Right atrium auricular region (tissue), 2 donors: ENCODE measurements around the gene EFCAB12. TPM values are rescaled to one million over a fixed set of nuclear protein-coding genes. Genes with fewer than 3 reads are reported as not detected.

Source experiments
- DNase-seq: peaks from one replicate; pipeline ENCODE4 v3.0.0-alpha.2; 2019; ENCODE audit warnings: low spot score
- H3K27ac ChIP-seq, 2 donors: fragments of 200-600 bp; sonication (generic); 1 replicate in 1 of 2; 2 replicates in 1 of 2; pipeline ENCODE4 v1.5.1; 2016 to 2019
- H3K27me3 ChIP-seq, 2 donors: fragments of 200-600 bp; sonication (generic); one replicate each; pipeline versions ENCODE4 v1.5.1 to v1.6.0; 2017 to 2019
- H3K36me3 ChIP-seq: fragments of 200-600 bp; sonication (generic); one replicate; pipeline ENCODE4 v1.5.1; 2016
- H3K4me1 ChIP-seq, 2 donors: fragments of 200-600 bp; sonication (generic); one replicate each; pipeline versions ENCODE4 v1.5.1 to v1.6.0; 2017 to 2019
- H3K4me3 ChIP-seq, 2 donors: fragments of 200-600 bp; sonication (generic); 1 replicate in 1 of 2; 2 replicates in 1 of 2; pipeline ENCODE4 v1.5.1; 2017 to 2019; ENCODE audit warnings: mild to moderate bottlenecking in 1 of 2, moderate library complexity in 1 of 2
- H3K9me3 ChIP-seq, 2 donors: fragments of 200-600 bp; sonication (generic); one replicate each; pipeline ENCODE4 v1.5.1; 2019
- total RNA-seq, 2 donors: library from RNA; depleted of rRNA; stranded (reverse); fragments of >200 nt; gene quantifications; one replicate each; pipeline ENCODE4 v1.1.0, GENCODE V29; 2016
- TF ChIP-seq, protein P1 (sequence below), 2 donors: fragments of 200-600 bp; sonication (generic); IDR thresholded peaks; one replicate each; pipeline ENCODE4 v1.5.1; 2019; ENCODE audit warnings: antibody characterized with exemption in 2 of 2

Gene EFCAB12
- total RNA-seq, 2 donors from 2014 or later = 0.28 TPM; not detected in 1

DNA sequence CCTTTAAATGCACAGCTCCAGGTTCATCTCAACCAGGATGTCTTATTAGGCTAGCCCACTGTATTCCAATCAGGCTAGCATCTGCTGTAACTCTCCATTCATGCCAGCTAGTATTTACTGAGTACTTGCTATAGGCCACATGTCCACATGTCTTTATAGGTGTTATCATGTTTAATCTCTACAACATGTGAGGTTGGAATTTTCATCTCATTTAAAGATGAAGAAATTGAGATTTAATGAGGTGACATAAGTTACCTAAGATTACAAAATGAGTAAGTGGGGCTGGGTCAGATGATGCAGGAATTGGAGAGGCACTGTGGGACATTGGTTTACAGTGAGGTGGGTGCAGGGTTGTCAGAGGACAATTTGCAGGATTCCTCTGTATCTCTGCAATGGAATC lies 14.5 kb upstream of the EFCAB12 start:
- no peak for DNase-seq
- peaks cover 0 to 42% of the 10 kb centered on the region in 2 donors for H3K4me1 ChIP-seq
- H3K4me3 ChIP-seq = no peak overlapping the region
- TF ChIP-seq, protein P1, sequence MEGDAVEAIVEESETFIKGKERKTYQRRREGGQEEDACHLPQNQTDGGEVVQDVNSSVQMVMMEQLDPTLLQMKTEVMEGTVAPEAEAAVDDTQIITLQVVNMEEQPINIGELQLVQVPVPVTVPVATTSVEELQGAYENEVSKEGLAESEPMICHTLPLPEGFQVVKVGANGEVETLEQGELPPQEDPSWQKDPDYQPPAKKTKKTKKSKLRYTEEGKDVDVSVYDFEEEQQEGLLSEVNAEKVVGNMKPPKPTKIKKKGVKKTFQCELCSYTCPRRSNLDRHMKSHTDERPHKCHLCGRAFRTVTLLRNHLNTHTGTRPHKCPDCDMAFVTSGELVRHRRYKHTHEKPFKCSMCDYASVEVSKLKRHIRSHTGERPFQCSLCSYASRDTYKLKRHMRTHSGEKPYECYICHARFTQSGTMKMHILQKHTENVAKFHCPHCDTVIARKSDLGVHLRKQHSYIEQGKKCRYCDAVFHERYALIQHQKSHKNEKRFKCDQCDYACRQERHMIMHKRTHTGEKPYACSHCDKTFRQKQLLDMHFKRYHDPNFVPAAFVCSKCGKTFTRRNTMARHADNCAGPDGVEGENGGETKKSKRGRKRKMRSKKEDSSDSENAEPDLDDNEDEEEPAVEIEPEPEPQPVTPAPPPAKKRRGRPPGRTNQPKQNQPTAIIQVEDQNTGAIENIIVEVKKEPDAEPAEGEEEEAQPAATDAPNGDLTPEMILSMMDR (IDR thresholded peaks at IDR 0.05) = no peak
- no peaks in the 10 kb centered on the region for H3K27me3 ChIP-seq
- H3K9me3 ChIP-seq = no peaks in the 10 kb centered on the region
- H3K36me3 ChIP-seq = no peaks in the 10 kb centered on the region
- H3K27ac ChIP-seq = peak overlapping the region; percentile 85 to 92

DNA sequence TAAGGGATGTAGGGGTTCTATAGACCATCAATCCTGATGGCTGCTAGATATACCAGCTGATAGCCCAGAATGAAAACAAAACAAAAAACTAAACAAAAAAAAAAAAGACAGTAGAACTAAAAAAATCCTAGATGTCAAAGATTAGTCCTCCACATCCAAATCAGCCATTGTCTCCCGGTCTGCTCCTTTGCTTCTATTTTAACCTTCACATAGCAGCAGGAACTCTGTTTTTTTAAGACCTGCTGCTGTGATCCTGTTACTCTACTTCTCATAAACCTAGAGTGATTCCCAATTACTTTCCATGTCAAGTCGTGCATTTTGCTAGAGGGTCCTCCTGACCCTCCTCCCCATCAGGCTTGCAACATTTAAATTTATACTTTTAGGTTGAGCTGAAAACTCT lies 14.1 kb upstream of the EFCAB12 start:
- H3K9me3 ChIP-seq = no peaks in the 10 kb centered on the region
- no peaks in the 10 kb centered on the region for H3K27me3 ChIP-seq
- H3K4me1 ChIP-seq = peaks cover 0 to 47% of the 10 kb centered on the region in 2 donors
- DNase-seq = no peak
- H3K36me3 ChIP-seq = peaks cover 3% of the 10 kb centered on the region
- TF ChIP-seq, protein P1 (IDR thresholded peaks at IDR 0.05) = no peak
- H3K4me3 ChIP-seq = no peak overlapping the region
- peak overlapping the region; percentile 85 to 92 for H3K27ac ChIP-seq

DNA sequence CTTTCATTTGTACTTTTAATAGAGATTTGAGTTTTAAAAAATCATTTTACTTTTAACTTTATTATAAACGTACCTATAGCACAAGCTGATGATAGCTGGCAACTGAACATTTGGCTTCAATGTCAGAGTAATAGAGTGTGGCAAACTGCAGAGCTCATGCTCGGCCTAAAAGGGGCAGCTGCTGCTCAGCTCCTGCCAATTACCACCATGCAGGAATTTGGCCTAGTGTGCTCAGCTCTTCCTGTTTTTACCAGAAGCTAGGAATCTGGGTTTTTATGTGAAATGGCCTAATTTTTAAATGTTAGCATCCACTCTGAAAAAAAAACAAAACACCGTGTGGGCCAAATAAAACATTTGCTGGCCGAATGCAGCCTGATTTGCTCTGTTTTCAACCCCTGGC lies 13.3 kb upstream of the EFCAB12 start:
- Histone ChIP-seq H3K4me3 (no peak overlapping the region), H3K4me1 (peaks cover 0 to 47% of the 10 kb centered on the region in 2 donors), H3K27me3 (no peaks in the 10 kb centered on the region), H3K36me3 (peaks cover 9% of the 10 kb centered on the region), H3K27ac (peak overlapping the region; percentile 85 to 92), H3K9me3 (no peaks in the 10 kb centered on the region)
- no peak for DNase-seq
- TF ChIP-seq, protein P1 (IDR thresholded peaks at IDR 0.05) = no peak

DNA sequence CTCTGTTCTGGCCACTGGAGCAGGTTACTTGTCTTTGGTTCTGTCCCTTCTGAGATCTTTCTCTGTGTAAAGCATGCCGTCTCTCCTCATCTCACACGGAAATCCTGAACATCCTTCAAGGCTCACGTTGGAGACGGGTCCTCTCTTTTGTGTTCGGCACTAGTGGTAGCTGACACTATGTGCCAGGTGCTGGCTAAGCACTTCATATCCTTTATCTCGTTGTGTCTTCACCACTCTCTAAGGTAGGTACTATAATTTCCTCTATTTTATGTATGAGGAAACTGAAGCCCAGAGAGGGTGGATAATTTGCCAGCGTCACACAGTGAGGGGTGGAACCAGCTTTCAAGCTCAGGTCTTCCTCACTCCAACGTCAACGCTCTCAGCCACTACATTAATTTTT lies 12.8 kb upstream of the EFCAB12 start:
- Histone ChIP-seq H3K36me3 (peaks cover 13% of the 10 kb centered on the region), H3K27ac (peak overlapping the region; percentile 85 to 92), H3K4me3 (peak overlapping the region in 1 of 2 donors; percentile 82), H3K4me1 (peaks cover 0 to 47% of the 10 kb centered on the region in 2 donors), H3K27me3 (no peaks in the 10 kb centered on the region), H3K9me3 (no peaks in the 10 kb centered on the region)
- DNase-seq = no peak
- TF ChIP-seq, protein P1 (IDR thresholded peaks at IDR 0.05) = no peak

DNA sequence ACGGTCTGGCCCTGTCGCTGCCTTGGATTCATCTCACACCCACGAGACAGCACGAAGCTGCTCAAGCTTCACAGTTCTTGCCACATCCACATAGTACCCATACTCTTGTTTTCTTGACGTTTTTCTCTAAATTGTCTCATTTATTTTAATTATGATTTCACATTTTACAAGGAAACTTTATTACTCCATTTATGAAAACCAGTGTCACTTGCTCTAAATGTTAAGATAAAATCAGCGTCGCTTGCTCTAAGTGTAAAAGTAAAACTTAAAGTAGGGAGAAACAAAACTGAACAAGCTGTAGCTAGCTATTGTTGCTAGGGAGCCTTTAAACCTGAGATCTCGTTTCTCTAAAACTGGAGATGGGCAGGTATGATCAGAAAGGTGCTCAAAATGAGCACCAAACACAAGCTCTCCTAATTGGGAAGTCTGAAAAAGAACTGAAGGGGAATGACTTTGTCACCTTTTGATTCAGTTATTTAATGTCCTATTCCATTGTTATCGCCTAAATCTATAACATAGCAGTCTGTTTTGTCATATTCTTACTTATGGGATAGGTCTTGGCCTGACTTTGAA lies 12.3 kb upstream of the EFCAB12 start:
- peaks cover 0 to 47% of the 10 kb centered on the region in 2 donors for H3K4me1 ChIP-seq
- no peaks in the 10 kb centered on the region for H3K9me3 ChIP-seq
- peaks cover 18% of the 10 kb centered on the region for H3K36me3 ChIP-seq
- peak overlapping the region; percentile 85 to 92 for H3K27ac ChIP-seq
- H3K4me3 ChIP-seq = peak overlapping the region; percentile 82 to 88
- DNase-seq = no peak
- TF ChIP-seq, protein P1 (IDR thresholded peaks at IDR 0.05) = no peak
- no peaks in the 10 kb centered on the region for H3K27me3 ChIP-seq
